Measurements from ENCODE around the gene MKKS.
A peak's percentile ranks its signal among the peaks of the same experiment; 100 is the strongest.
"Not testable (repeated sequence)": the region's sequence is repeated elsewhere in the genome, so short reads cannot be mapped to it uniquely, and the experiment has no call there.

The MKKS gene

GRCh38 chr20:10448270-10449156 is 14.5 kb upstream of the MKKS start:
- no peak for DNase-seq (ENCODE audit: low read depth)

- peak; percentile 3 for DNase-seq (ENCODE audit: low read depth)
Observed at GRCh38 chr20:10447028-10447427, 13.0 kb upstream of the MKKS start.

- DNase-seq (ENCODE audit: low read depth): no peak
Observed at GRCh38 chr20:10445758-10446157, 11.7 kb upstream of the MKKS start.

- no peak for DNase-seq (ENCODE audit: low read depth)
Observed at GRCh38 chr20:10443936-10444335, 9.9 kb upstream of the MKKS start.

- no peak for DNase-seq (ENCODE audit: low read depth)
Observed at GRCh38 chr20:10438217-10438616, 4.2 kb upstream of the MKKS start.

- no peak for DNase-seq (ENCODE audit: low read depth)
Observed at GRCh38 chr20:10436053-10436699, 2.2 kb upstream of the MKKS start.

GRCh38 chr20:10434832-10435812 is 1.1 kb upstream of the MKKS start, which contains the start of gene SLX4IP:
Gene SLX4IP (plus strand): TSS chr20:10435305. CDS start chr20:10458205, 22,900 bp downstream.
- DNase-seq (ENCODE audit: low read depth): peak; percentile 72

GRCh38 chr20:10434467-10434831 is 427 bp upstream of the MKKS start:
- peak; percentile 62 for DNase-seq (ENCODE audit: low read depth)

GRCh38 chr20:10433014-10433622 is 904 bp downstream of the MKKS start:
- DNase-seq (ENCODE audit: low read depth): no peak

GRCh38 chr20:10432079-10432478 is 1.9 kb downstream of the MKKS start:
- no peak for DNase-seq (ENCODE audit: low read depth)

GRCh38 chr20:10430704-10431103 is 3.3 kb downstream of the MKKS start:
- DNase-seq (ENCODE audit: low read depth): no peak

GRCh38 chr20:10430000-10430466 is 4.0 kb downstream of the MKKS start:
- DNase-seq (ENCODE audit: low read depth): no peak

- DNase-seq (ENCODE audit: low read depth): no peak
Observed at GRCh38 chr20:10429443-10429981, 4.5 kb downstream of the MKKS start.

GRCh38 chr20:10428008-10428407 is 6.0 kb downstream of the MKKS start:
- no peak for DNase-seq (ENCODE audit: low read depth)

GRCh38 chr20:10427060-10427692 is 6.8 kb downstream of the MKKS start:
- peak; percentile 26 for DNase-seq (ENCODE audit: low read depth)

GRCh38 chr20:10423735-10424134 is 10.3 kb downstream of the MKKS start:
- no peak for DNase-seq (ENCODE audit: low read depth)

GRCh38 chr20:10419550-10420133 is 14.4 kb downstream of the MKKS start:
- no peak for DNase-seq (ENCODE audit: low read depth)

GRCh38 chr20:10417218-10417617 is 16.8 kb downstream of the MKKS start:
- not testable (repeated sequence) for DNase-seq (ENCODE audit: low read depth)

GRCh38 chr20:10415013-10415650 is 18.9 kb downstream of the MKKS start:
- no peak for DNase-seq (ENCODE audit: low read depth)
